ENCODE data around the gene LIPE. TPM values are rescaled to one million over a fixed set of nuclear protein-coding genes. Genes with fewer than 3 reads are reported as not detected.

LIPE gene
- total RNA-seq, 1 experiment from 2014 or later, result 10.2 TPM

DNA sequence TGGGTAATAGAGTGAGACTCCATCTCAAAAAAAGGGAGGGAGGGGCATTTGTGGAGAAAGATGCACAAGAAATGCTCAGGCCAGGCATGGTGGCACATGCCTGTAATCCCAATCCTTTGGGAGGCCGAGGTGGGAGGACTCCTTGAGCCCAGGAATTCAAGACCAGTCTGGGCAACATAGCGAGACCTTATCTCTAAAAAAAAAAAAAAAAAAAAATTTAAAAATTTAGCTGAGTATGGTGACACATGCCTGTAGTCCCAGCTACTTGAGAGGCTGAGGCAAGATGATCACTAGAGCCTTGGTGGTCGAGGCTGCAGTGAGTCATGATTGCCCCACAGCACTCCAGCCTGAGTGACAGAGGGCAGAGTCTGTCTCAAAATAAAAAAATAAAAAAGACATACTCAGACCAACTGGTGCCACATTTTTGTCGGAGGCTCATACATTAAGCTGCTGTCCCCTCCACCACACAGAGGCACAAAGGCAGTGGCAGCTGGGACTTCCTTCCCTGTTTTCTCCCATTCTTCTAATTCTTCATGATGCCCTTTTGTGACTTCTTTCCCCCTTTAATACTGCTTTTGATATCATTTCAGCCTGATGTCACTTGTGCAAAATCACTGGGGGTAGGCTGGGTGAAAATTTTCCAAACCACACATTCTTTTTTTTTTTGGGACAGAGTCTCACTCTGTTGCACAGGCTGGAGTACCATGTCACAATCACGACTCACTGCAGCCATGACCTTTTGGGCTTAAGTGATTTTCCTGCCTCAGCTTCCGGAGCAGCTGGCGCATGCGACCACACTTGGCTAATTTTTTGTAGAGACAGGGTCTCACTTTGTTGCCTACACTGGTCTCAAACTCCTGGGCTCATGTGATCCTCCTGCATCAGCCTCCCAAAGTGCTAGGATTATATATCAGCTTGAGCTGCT is 42.4 kb upstream of the LIPE start (continued):
- TF ChIP-seq, protein P1, sequence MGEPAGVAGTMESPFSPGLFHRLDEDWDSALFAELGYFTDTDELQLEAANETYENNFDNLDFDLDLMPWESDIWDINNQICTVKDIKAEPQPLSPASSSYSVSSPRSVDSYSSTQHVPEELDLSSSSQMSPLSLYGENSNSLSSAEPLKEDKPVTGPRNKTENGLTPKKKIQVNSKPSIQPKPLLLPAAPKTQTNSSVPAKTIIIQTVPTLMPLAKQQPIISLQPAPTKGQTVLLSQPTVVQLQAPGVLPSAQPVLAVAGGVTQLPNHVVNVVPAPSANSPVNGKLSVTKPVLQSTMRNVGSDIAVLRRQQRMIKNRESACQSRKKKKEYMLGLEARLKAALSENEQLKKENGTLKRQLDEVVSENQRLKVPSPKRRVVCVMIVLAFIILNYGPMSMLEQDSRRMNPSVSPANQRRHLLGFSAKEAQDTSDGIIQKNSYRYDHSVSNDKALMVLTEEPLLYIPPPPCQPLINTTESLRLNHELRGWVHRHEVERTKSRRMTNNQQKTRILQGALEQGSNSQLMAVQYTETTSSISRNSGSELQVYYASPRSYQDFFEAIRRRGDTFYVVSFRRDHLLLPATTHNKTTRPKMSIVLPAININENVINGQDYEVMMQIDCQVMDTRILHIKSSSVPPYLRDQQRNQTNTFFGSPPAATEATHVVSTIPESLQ (CRISPR knock-in tag; IDR thresholded peaks at IDR 0.05), result no peak
- TF ChIP-seq CREB1 (CRISPR knock-in tag; IDR thresholded peaks at IDR 0.05), result no peak
- no peak for TF ChIP-seq ETV6 (CRISPR knock-in tag; IDR thresholded peaks at IDR 0.05)

GRCh38 chr19:42468273-42468796 is 41.1 kb upstream of the LIPE start:
- peaks cover 4% of the 10 kb centered on the region; the same call in 1 of the 2 replicates for H3K27me3 Mint-ChIP-seq (ENCODE audit: low read depth)
- H3K36me3 Mint-ChIP-seq, result no peaks in the 10 kb centered on the region
- no peak for ATAC-seq
- peaks cover 46% of the 10 kb centered on the region for H3K4me1 Mint-ChIP-seq
- TF ChIP-seq FOXK1 (CRISPR knock-in tag; IDR thresholded peaks at IDR 0.05) (no peak), IRF2 (CRISPR knock-in tag; IDR thresholded peaks at IDR 0.05; ENCODE audit: borderline replicate concordance, low read depth) (no peak), USF1 (CRISPR knock-in tag; IDR thresholded peaks at IDR 0.05) (no peak), CBFB (CRISPR knock-in tag; IDR thresholded peaks at IDR 0.05; ENCODE audit: low read depth) (no peak), JAZF1 (CRISPR knock-in tag; IDR thresholded peaks at IDR 0.05) (no peak), NFATC4 (CRISPR knock-in tag; IDR thresholded peaks at IDR 0.05) (no peak), RELA (CRISPR knock-in tag; IDR thresholded peaks at IDR 0.05; ENCODE audit: borderline replicate concordance) (no peak), CREM (CRISPR knock-in tag; IDR thresholded peaks at IDR 0.05) (no peak), ZNF396 (CRISPR knock-in tag; IDR thresholded peaks at IDR 0.05; ENCODE audit: borderline replicate concordance) (no peak), ZNF416 (CRISPR knock-in tag; IDR thresholded peaks at IDR 0.05) (no peak)
- TF ChIP-seq, protein P1 (CRISPR knock-in tag; IDR thresholded peaks at IDR 0.05), result no peak
- TF ChIP-seq, protein P2, sequence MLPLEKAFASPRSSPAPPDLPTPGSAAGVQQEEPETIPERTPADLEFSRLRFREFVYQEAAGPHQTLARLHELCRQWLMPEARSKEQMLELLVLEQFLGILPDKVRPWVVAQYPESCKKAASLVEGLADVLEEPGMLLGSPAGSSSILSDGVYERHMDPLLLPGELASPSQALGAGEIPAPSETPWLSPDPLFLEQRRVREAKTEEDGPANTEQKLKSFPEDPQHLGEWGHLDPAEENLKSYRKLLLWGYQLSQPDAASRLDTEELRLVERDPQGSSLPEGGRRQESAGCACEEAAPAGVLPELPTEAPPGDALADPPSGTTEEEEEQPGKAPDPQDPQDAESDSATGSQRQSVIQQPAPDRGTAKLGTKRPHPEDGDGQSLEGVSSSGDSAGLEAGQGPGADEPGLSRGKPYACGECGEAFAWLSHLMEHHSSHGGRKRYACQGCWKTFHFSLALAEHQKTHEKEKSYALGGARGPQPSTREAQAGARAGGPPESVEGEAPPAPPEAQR (CRISPR knock-in tag; IDR thresholded peaks at IDR 0.05), result no peak
- ChIA-PET POLR2A (no interaction called here), CTCF (interaction anchor here (0.6 to 1.3 kb wide), 6 partner anchors 16 to 615 kb away, joined by 3 read pairs; no protein-coding TSS in a partner anchor)
- DNase-seq (ENCODE audit: low spot score), result no peak
- H3K4me3 Mint-ChIP-seq, result no peak overlapping the region
- peaks cover 6% of the 10 kb centered on the region for H3K9me3 Mint-ChIP-seq
- peak overlapping the region; percentile 43; the same call in 1 of the 2 replicates for H3K27ac Mint-ChIP-seq

DNA sequence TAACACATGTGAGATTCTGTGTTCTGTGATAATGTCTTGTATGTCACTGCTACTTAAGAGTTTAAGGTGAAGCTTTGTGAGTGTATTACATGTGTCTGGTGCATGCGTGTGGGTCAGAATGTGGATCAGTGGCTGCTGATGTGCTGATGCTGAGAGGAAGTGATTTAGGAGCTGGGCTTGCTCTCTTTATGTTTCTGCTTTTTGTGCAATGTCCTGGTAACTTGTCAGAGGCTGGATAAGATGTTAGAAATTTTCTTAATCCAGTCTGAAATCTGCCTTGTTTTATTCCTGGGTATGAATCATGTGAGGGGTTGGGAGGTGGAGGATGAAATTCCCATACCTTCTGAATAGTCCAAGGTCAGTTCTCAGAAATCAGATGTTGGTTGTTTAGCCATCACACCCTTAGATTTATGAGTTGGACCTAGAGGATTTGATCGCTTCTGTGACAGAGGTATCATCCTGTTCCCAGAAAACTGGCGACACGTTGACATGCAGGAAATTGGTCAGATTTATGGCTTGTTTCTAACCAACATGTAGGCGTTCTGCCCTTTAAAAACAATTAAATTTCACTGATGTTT is 40.1 kb upstream of the LIPE start:
- Mint-ChIP-seq H3K9me3 (no peaks in the 10 kb centered on the region), H3K36me3 (no peaks in the 10 kb centered on the region), H3K27ac (no peak overlapping the region), H3K27me3 (ENCODE audit: low read depth) (peaks cover 4% of the 10 kb centered on the region), H3K4me3 (no peak overlapping the region), H3K4me1 (peaks cover 36% of the 10 kb centered on the region)
- POLR2A ChIA-PET, result no interaction called here
- no peak for ATAC-seq
- CTCF ChIA-PET, result interaction anchor here (0.7 to 2.1 kb wide), 9 partner anchors 8 to 75 kb away, joined by 3 to 15 read pairs (median 5); partner anchors contain the start of gene CEACAM1
- no peak for DNase-seq (ENCODE audit: low spot score)
- TF ChIP-seq ZNF263 (CRISPR knock-in tag; IDR thresholded peaks at IDR 0.05; ENCODE audit: low read depth) (no peak), FOXP1 (CRISPR knock-in tag; IDR thresholded peaks at IDR 0.05; ENCODE audit: borderline replicate concordance) (no peak), JAZF1 (CRISPR knock-in tag; IDR thresholded peaks at IDR 0.05) (no peak), TEAD1 (CRISPR knock-in tag; IDR thresholded peaks at IDR 0.05) (no peak), ZNF317 (CRISPR knock-in tag; IDR thresholded peaks at IDR 0.05; ENCODE audit: borderline replicate concordance, low read depth) (no peak), ZNF396 (CRISPR knock-in tag; IDR thresholded peaks at IDR 0.05; ENCODE audit: borderline replicate concordance) (no peak), ZBTB21 (CRISPR knock-in tag; IDR thresholded peaks at IDR 0.05; ENCODE audit: borderline replicate concordance) (no peak), ZNF232 (CRISPR knock-in tag; IDR thresholded peaks at IDR 0.05) (no peak), NFATC4 (CRISPR knock-in tag; IDR thresholded peaks at IDR 0.05) (no peak), TEAD4 (CRISPR knock-in tag; IDR thresholded peaks at IDR 0.05) (no peak)
- TF ChIP-seq, protein P3, sequence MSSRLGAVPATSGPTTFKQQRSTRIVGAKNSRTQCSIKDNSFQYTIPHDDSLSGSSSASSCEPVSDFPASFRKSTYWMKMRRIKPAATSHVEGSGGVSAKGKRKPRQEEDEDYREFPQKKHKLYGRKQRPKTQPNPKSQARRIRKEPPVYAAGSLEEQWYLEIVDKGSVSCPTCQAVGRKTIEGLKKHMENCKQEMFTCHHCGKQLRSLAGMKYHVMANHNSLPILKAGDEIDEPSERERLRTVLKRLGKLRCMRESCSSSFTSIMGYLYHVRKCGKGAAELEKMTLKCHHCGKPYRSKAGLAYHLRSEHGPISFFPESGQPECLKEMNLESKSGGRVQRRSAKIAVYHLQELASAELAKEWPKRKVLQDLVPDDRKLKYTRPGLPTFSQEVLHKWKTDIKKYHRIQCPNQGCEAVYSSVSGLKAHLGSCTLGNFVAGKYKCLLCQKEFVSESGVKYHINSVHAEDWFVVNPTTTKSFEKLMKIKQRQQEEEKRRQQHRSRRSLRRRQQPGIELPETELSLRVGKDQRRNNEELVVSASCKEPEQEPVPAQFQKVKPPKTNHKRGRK (CRISPR knock-in tag; IDR thresholded peaks at IDR 0.05; ENCODE audit: borderline replicate concordance), result no peak
